Trophoblast cell (in vitro differentiated cells and primary cell): Measurements from ENCODE around the gene WRAP73.
A peak's percentile ranks its signal among the peaks of the same experiment; 100 is the strongest.

Experiments
- DNase-seq, 2 donors: peaks; one replicate each; pipeline ENCODE4 v3.0.0-alpha.2; 2016
- H2AFZ ChIP-seq: 2 replicates; pipeline ENCODE4 v1.6.1; 2013; ENCODE audit warnings: low read length, moderate library complexity, mild to moderate bottlenecking; ENCODE audit not compliant: insufficient read depth, poor library complexity
- H2AK5ac ChIP-seq: 2 replicates; pipeline ENCODE4 v1.6.1; 2013; ENCODE audit warnings: mild to moderate bottlenecking, low read length
- H2BK120ac ChIP-seq: 2 replicates; pipeline ENCODE4 v1.6.1; 2013; ENCODE audit warnings: low read length, mild to moderate bottlenecking, moderate library complexity; ENCODE audit not compliant: insufficient read depth, poor library complexity
- H2BK12ac ChIP-seq: 2 replicates; pipeline ENCODE4 v1.6.1; 2013; ENCODE audit warnings: mild to moderate bottlenecking, low read length, moderate library complexity
- H2BK5ac ChIP-seq: 2 replicates; pipeline ENCODE4 v1.6.1; 2013; ENCODE audit warnings: low read length, low read depth, moderate library complexity, mild to moderate bottlenecking; ENCODE audit not compliant: poor library complexity
- H3K14ac ChIP-seq: 2 replicates; pipeline ENCODE4 v1.6.1; 2013; ENCODE audit warnings: mild to moderate bottlenecking, low read length
- H3K18ac ChIP-seq: 2 replicates; pipeline ENCODE4 v1.6.1; 2013; ENCODE audit warnings: mild to moderate bottlenecking, low read length
- H3K23ac ChIP-seq: 2 replicates; pipeline ENCODE4 v1.6.1; 2013; ENCODE audit warnings: low read length
- H3K27ac ChIP-seq: 2 replicates; pipeline ENCODE4 v1.5.1; 2013; ENCODE audit warnings: low read depth, mild to moderate bottlenecking, inconsistent platforms, low read length, moderate library complexity
- H3K27me3 ChIP-seq: 2 replicates; pipeline ENCODE4 v1.6.1; 2013; ENCODE audit warnings: inconsistent platforms, mild to moderate bottlenecking, low read length, moderate library complexity; ENCODE audit not compliant: insufficient read depth
- H3K36me3 ChIP-seq, 2 experiments: 1 replicate in 1 of 2; 2 replicates in 1 of 2; pipeline ENCODE4 v1.6.1; 2013; ENCODE audit warnings: low read length in 2 of 2, mild to moderate bottlenecking in 2 of 2, moderate library complexity in 1 of 2; ENCODE audit not compliant: insufficient read depth in 2 of 2, control insufficient read depth in 1 of 2
- H3K4ac ChIP-seq: 2 replicates; pipeline ENCODE4 v1.6.1; 2013; ENCODE audit warnings: low read depth, mild to moderate bottlenecking, low read length, moderate library complexity
- H3K4me1 ChIP-seq, 2 experiments: 1 replicate in 1 of 2; 2 replicates in 1 of 2; pipeline ENCODE4 v1.6.1; 2013; ENCODE audit warnings: low read length in 2 of 2, mild to moderate bottlenecking in 2 of 2, moderate library complexity in 1 of 2; ENCODE audit not compliant: insufficient read depth in 2 of 2, control insufficient read depth in 1 of 2
- H3K4me2 ChIP-seq: 2 replicates; pipeline ENCODE4 v1.6.1; 2013; ENCODE audit warnings: inconsistent platforms, mild to moderate bottlenecking, low read length, moderate library complexity
- H3K4me3 ChIP-seq: 2 replicates; pipeline ENCODE4 v1.5.1; 2013; ENCODE audit warnings: mild to moderate bottlenecking, low read depth, low read length, inconsistent platforms
- H3K79me1 ChIP-seq: one replicate; pipeline ENCODE4 v1.6.1; 2013; ENCODE audit warnings: low read length
- H3K79me2 ChIP-seq: 2 replicates; pipeline ENCODE4 v1.6.1; 2013; ENCODE audit warnings: low read length, mild to moderate bottlenecking; ENCODE audit not compliant: control insufficient read depth, insufficient read depth, poor library complexity
- H3K9ac ChIP-seq: 2 replicates; pipeline ENCODE4 v1.6.1; 2013; ENCODE audit warnings: mild to moderate bottlenecking, low read length
- H3K9me3 ChIP-seq: 2 replicates; pipeline ENCODE4 v1.6.1; 2013; ENCODE audit warnings: low read depth, mild to moderate bottlenecking, control low read depth, inconsistent platforms, low read length; ENCODE audit not compliant: insufficient read depth
- H4K12ac ChIP-seq: 2 replicates; pipeline ENCODE4 v1.6.1; 2013; ENCODE audit warnings: low read depth, mild to moderate bottlenecking, low read length, moderate library complexity
- H4K8ac ChIP-seq: 2 replicates; pipeline ENCODE4 v1.6.1; 2013; ENCODE audit warnings: low read depth, mild to moderate bottlenecking, low read length, moderate library complexity
- H4K91ac ChIP-seq: one replicate; pipeline ENCODE4 v1.6.1; 2013; ENCODE audit warnings: low read depth, mild to moderate bottlenecking, low read length, moderate library complexity
- WGBS: extraction: QIAGEN DNeasy Blood & Tissue Kit; methylation state at CpG from one replicate; pipeline ENCODE4 v1.1.7; 2013; ENCODE audit warnings: missing lambda C conversion rate; ENCODE audit not compliant: insufficient read length, insufficient coverage; ENCODE audit errors: extremely low coverage; 5-methylcytosine and 5-hydroxymethylcytosine counted together

WRAP73 gene

GRCh38 chr1:3650248-3651025 lies 534 bp upstream of the WRAP73 start:
- DNase-seq: no peak
- Histone ChIP-seq H3K4ac (no peak overlapping the region), H4K91ac (no peak overlapping the region), H4K8ac (no peak overlapping the region), H3K36me3 (peaks cover 10% of the 10 kb centered on the region in 2 experiments), H2BK12ac (no peak overlapping the region), H3K79me2 (peaks cover 5% of the 10 kb centered on the region), H3K79me1 (peaks cover 3% of the 10 kb centered on the region), H2AFZ (peak overlapping the region; percentile 35), H3K4me2 (peak overlapping the region; percentile 94), H3K9me3 (peaks cover 5% of the 10 kb centered on the region), H3K4me3 (no peak overlapping the region), H2BK5ac (no peak overlapping the region), H3K14ac (no peak overlapping the region), H3K4me1 (peaks cover 3 to 9% of the 10 kb centered on the region in 2 experiments), H3K18ac (no peak overlapping the region), H4K12ac (no peak overlapping the region), H2BK120ac (no peak overlapping the region), H3K27ac (no peak overlapping the region), H2AK5ac (no peak overlapping the region), H3K23ac (no peak overlapping the region), H3K9ac (no peak overlapping the region), H3K27me3 (peaks cover 43% of the 10 kb centered on the region)
- no CpG with 5 or more reads among the region's 50 CpGs for WGBS

- Histone ChIP-seq H3K4ac (no peak overlapping the region), H3K23ac (no peak overlapping the region), H3K27ac (no peak overlapping the region), H4K8ac (no peak overlapping the region), H3K4me1 (peaks cover 3 to 9% of the 10 kb centered on the region in 2 experiments), H4K12ac (no peak overlapping the region), H3K18ac (no peak overlapping the region), H2BK120ac (no peak overlapping the region), H3K36me3 (peaks cover 15 to 22% of the 10 kb centered on the region in 2 experiments), H2AK5ac (no peak overlapping the region), H3K9ac (no peak overlapping the region), H2BK12ac (no peak overlapping the region), H4K91ac (no peak overlapping the region), H3K4me2 (no peak overlapping the region), H3K79me2 (peaks cover 5% of the 10 kb centered on the region), H2AFZ (no peak overlapping the region), H2BK5ac (no peak overlapping the region), H3K27me3 (peaks cover 12% of the 10 kb centered on the region), H3K79me1 (peaks cover 3% of the 10 kb centered on the region), H3K9me3 (peaks cover 3% of the 10 kb centered on the region), H3K4me3 (no peak overlapping the region), H3K14ac (no peak overlapping the region)
- no peak for DNase-seq
- no CpG with 5 or more reads among the region's 20 CpGs for WGBS
Measured at GRCh38 chr1:3646596-3646995, 3.3 kb downstream of the WRAP73 start.

GRCh38 chr1:3645666-3646355 lies 4.1 kb downstream of the WRAP73 start:
- Histone ChIP-seq H2BK5ac (no peak overlapping the region), H3K79me1 (peaks cover 3% of the 10 kb centered on the region), H3K9me3 (no peaks in the 10 kb centered on the region), H3K4me1 (peaks cover 3 to 5% of the 10 kb centered on the region in 2 experiments), H4K91ac (no peak overlapping the region), H3K4me3 (no peak overlapping the region), H3K79me2 (peaks cover 5% of the 10 kb centered on the region), H2BK120ac (no peak overlapping the region), H3K36me3 (peaks cover 20 to 22% of the 10 kb centered on the region in 2 experiments), H3K23ac (no peak overlapping the region), H3K4ac (no peak overlapping the region), H2AFZ (no peak overlapping the region), H3K4me2 (no peak overlapping the region), H2BK12ac (no peak overlapping the region), H3K14ac (no peak overlapping the region), H2AK5ac (no peak overlapping the region), H4K8ac (no peak overlapping the region), H3K27me3 (peaks cover 5% of the 10 kb centered on the region), H3K18ac (no peak overlapping the region), H3K27ac (no peak overlapping the region), H3K9ac (no peak overlapping the region), H4K12ac (no peak overlapping the region)
- no peak for DNase-seq
- no CpG with 5 or more reads among the region's 27 CpGs for WGBS

GRCh38 chr1:3645247-3645646 lies 4.7 kb downstream of the WRAP73 start:
- H3K14ac ChIP-seq: no peak overlapping the region
- H4K12ac ChIP-seq: no peak overlapping the region
- H3K4ac ChIP-seq: no peak overlapping the region
- H4K8ac ChIP-seq: no peak overlapping the region
- no peak overlapping the region for H2BK5ac ChIP-seq
- no peaks in the 10 kb centered on the region for H3K9me3 ChIP-seq
- H2BK12ac ChIP-seq: no peak overlapping the region
- H4K91ac ChIP-seq: no peak overlapping the region
- H2AFZ ChIP-seq: no peak overlapping the region
- H3K27ac ChIP-seq: no peak overlapping the region
- H3K4me2 ChIP-seq: no peak overlapping the region
- no peak for DNase-seq
- H3K79me2 ChIP-seq: peaks cover 5% of the 10 kb centered on the region
- H3K79me1 ChIP-seq: peaks cover 3% of the 10 kb centered on the region
- no peak overlapping the region for H2BK120ac ChIP-seq
- H3K18ac ChIP-seq: no peak overlapping the region
- peaks cover 24 to 26% of the 10 kb centered on the region in 2 experiments for H3K36me3 ChIP-seq
- no peak overlapping the region for H3K4me3 ChIP-seq
- no peak overlapping the region for H3K23ac ChIP-seq
- H3K9ac ChIP-seq: no peak overlapping the region
- no peaks in the 10 kb centered on the region for H3K27me3 ChIP-seq
- no CpG with 5 or more reads among the region's 43 CpGs for WGBS
- peaks cover 3% of the 10 kb centered on the region in 2 experiments for H3K4me1 ChIP-seq
- no peak overlapping the region for H2AK5ac ChIP-seq
